Memory B cell (primary cell): ENCODE data around the gene HAP1.
"Not testable (repeated sequence)": the region's sequence is repeated elsewhere in the genome, so short reads cannot be mapped to it uniquely, and the experiment has no call there.

Source experiments
- ATAC-seq: fragments of 150-1000 bp; cut with Tn5 transposase; 2 replicates; pipeline ENCODE4 v1.10.0; 2021; ENCODE audit warnings: low read depth, mild to moderate bottlenecking, moderate library complexity
- DNase-seq, 2 donors: peaks; one replicate each; pipeline ENCODE4 v3.0.0; 2022; ENCODE audit warnings: low spot score in 2 of 2
- H3K27ac Mint-ChIP-seq: one replicate; pipeline ENCODE4 v1.8.0; 2022; ENCODE audit warnings: mild to moderate bottlenecking, moderate library complexity, mixed read lengths
- H3K27me3 Mint-ChIP-seq: one replicate; pipeline ENCODE4 v1.8.0; 2022; ENCODE audit warnings: mixed read lengths
- H3K36me3 Mint-ChIP-seq: one replicate; pipeline ENCODE4 v1.8.0; 2022; ENCODE audit warnings: mild to moderate bottlenecking, mixed read lengths
- H3K4me1 Mint-ChIP-seq: one replicate; pipeline ENCODE4 v1.8.0; 2022; ENCODE audit warnings: mixed read lengths
- H3K4me3 Mint-ChIP-seq: one replicate; pipeline ENCODE4 v1.8.0; 2022; ENCODE audit warnings: mild to moderate bottlenecking, moderate library complexity, mixed read lengths
- H3K9me3 Mint-ChIP-seq: one replicate; pipeline ENCODE4 v1.8.0; 2022; ENCODE audit warnings: mixed read lengths

HAP1 gene, protein sequence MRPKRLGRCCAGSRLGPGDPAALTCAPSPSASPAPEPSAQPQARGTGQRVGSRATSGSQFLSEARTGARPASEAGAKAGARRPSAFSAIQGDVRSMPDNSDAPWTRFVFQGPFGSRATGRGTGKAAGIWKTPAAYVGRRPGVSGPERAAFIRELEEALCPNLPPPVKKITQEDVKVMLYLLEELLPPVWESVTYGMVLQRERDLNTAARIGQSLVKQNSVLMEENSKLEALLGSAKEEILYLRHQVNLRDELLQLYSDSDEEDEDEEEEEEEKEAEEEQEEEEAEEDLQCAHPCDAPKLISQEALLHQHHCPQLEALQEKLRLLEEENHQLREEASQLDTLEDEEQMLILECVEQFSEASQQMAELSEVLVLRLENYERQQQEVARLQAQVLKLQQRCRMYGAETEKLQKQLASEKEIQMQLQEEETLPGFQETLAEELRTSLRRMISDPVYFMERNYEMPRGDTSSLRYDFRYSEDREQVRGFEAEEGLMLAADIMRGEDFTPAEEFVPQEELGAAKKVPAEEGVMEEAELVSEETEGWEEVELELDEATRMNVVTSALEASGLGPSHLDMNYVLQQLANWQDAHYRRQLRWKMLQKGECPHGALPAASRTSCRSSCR

DNA sequence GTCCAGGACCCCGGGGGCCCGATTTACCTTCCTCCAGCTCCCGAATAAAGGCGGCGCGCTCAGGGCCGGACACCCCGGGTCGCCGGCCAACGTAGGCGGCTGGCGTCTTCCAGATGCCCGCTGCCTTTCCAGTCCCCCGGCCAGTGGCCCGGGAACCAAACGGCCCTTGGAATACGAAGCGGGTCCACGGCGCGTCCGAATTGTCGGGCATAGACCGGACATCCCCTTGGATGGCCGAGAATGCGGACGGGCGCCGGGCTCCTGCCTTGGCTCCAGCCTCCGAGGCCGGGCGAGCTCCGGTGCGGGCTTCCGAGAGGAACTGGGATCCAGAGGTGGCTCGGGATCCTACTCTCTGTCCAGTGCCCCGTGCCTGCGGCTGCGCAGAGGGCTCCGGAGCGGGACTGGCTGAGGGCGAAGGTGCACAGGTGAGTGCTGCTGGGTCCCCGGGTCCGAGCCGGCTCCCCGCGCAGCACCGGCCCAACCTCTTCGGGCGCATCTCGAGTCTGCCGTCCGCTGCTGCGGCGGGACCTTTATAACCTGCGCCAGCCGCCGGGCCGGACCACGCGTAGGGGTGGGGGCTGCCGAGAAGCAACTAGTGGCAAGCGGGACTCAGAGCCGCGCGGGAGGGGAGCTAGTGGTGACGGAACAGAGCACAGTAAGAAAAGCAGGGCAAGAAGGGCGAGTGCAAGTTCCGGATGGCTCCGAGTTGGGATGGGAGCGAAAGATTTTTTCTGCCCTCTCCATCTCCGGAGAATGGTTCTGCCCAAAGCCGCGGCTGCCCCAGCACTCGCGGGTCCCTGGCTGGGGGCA lies at the start of gene HAP1:
Gene HAP1 (minus strand): TSS at position 505 of the 810 bp plus-strand sequence. CDS start 9 bp downstream, at position 496.
- peak within 1 kb of the TSS; percentile 58 for H3K4me3 Mint-ChIP-seq
- peaks cover 11% of the 10 kb centered on the region for H3K4me1 Mint-ChIP-seq
- no peaks in the 10 kb centered on the region for H3K36me3 Mint-ChIP-seq
- no peaks in the 10 kb centered on the region for H3K9me3 Mint-ChIP-seq
- DNase-seq (peak in 1 of 2 donors; percentile 42), ATAC-seq (no peak)
- peaks cover 25% of the 10 kb centered on the region for H3K27me3 Mint-ChIP-seq
- H3K27ac Mint-ChIP-seq: no peak within 1 kb of the TSS

DNA sequence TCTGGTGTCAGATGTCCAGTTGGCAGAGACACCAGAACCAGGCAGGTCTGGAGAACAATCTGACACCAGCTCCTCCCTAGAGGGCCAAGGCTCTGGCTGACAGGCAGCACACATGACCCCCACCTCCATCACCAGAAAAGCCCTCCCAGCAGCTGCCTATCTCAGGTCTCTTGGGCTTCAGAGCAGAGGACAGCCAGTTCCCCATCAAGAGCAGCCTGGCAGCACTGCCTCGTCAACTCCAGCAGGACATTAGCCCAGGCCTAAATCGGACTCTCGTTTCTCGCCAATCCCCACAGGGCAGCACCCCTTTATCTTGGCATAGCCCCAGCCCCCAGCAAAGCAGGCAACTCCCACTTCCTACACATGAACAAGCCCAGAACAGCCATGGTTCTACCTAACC lies 47.7 kb upstream of the HAP1 start:
- Mint-ChIP-seq H3K4me3 (no peak overlapping the region), H3K27me3 (peaks cover 14% of the 10 kb centered on the region), H3K36me3 (peaks cover 2% of the 10 kb centered on the region), H3K27ac (no peak overlapping the region), H3K4me1 (peaks cover 14% of the 10 kb centered on the region), H3K9me3 (no peaks in the 10 kb centered on the region)
- ATAC-seq: no peak
- no peak for DNase-seq

DNA sequence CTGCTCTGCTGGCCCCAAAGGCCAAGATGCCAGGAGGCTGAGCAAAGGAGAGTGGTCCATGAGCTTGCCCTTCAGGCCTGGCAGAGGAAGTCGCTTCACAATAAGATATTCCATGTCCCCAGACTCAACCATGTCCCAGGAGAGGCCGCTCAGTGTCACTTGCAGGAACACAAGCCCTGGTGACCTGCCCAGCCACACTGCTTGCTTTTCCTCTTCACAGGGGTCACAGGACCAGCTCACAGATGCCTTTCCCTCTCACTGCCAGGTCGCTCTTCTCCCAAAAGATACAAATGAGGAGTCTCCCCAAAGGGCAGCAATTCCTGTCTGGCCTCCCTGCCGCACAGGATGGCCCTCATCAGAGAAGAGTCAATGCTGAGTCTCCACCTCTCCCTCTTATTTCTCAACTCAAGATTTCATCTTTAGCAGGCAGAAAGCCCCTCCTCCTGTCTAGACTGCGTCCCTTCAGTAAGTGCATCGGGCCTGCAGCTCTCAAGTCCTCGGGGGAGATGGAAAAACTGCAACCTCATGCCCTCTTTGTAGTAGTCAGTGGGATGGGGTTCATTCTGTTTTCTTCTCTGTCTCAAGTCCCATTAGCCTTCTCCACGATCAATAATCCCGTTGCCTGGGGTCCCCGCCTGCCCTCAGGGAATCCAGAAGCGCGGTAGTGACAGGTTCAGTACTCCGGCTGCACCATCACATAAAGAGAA lies 47.1 kb upstream of the HAP1 start:
- H3K4me1 Mint-ChIP-seq: peaks cover 14% of the 10 kb centered on the region
- ATAC-seq: no peak
- no peaks in the 10 kb centered on the region for H3K9me3 Mint-ChIP-seq
- H3K27me3 Mint-ChIP-seq: peaks cover 14% of the 10 kb centered on the region
- peaks cover 2% of the 10 kb centered on the region for H3K36me3 Mint-ChIP-seq
- no peak overlapping the region for H3K27ac Mint-ChIP-seq
- no peak for DNase-seq
- no peak overlapping the region for H3K4me3 Mint-ChIP-seq

DNA sequence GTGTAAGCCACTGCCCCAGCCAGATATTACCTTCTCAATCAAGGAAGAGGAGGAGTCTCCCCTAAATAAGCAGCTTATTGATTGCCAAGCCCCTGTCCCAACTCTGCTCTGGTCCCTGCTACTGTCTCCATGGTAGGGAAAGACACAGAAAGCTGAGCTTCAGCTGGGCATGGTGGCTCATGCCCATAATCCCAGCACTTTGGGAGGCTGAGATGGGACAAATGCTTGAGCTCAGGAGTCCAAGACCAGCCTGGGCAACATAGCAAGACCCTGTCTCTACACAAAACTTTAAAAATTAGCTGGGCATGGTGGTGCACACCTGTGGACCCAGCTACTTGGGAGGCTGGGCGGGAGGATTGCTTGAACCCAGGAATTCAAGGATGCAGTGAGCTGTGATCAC lies 45.5 kb upstream of the HAP1 start:
- Mint-ChIP-seq H3K4me3 (no peak overlapping the region), H3K4me1 (peaks cover 15% of the 10 kb centered on the region), H3K9me3 (no peaks in the 10 kb centered on the region)

DNA sequence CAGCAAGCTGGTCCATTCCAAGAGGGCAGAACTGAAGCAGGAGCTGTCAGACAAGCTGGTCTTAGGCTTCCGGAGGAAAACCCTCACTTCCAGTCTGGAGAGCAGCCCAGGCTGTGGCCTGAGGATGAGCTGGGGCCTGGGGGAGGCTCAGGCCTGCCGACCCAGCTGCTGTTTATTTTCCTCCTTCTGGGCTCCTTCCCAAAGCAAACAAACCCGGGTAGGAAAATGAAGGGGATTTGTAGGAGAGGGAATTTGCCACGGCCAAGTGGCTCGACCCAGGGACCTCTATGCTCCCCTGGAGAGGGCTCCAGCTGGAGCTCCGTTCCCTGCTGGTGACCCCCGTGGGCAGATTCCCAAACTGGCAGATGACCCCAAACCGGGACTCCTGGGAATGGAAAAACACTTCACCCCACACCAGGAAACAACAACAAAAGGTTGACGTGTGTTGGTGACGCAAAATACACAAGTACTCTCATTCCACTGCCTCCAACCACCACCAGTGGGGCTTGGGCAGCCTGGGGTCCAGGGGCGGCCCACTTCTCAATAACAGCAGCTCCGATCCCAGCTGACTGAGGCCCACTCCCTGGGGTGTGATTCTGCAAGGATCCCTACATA lies 43.2 kb upstream of the HAP1 start:
- Mint-ChIP-seq H3K36me3 (peaks cover 2% of the 10 kb centered on the region), H3K27ac (no peak overlapping the region), H3K9me3 (no peaks in the 10 kb centered on the region), H3K4me3 (no peak overlapping the region), H3K4me1 (peaks cover 10% of the 10 kb centered on the region), H3K27me3 (peaks cover 15% of the 10 kb centered on the region)
- DNase-seq: no peak
- no peak for ATAC-seq

More for the DNA sequence above, 45.5 kb upstream of the HAP1 start:
- peaks cover 2% of the 10 kb centered on the region for H3K36me3 Mint-ChIP-seq
- ATAC-seq: no peak
- no peak overlapping the region for H3K27ac Mint-ChIP-seq
- peaks cover 16% of the 10 kb centered on the region for H3K27me3 Mint-ChIP-seq
- DNase-seq: no peak

DNA sequence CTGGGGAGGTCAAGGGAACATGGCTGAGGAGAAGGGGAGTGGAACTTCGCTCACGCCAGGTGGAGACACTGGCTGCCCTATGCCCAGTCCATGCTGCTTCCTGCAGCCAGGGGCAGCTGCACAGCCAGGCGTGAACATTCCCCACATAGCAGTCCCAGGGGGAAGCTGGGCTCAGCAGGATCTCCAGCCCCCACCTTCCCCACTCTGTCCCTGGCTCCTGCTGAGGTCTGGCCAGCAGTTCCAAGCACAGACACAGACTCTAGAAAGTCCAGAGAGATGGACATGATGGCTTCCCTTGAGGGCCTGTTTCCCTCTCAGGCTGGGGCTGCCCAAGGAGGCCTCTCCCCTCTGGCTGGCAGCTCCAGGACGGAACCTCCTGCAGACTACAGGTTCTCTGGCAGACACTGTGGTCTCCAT lies 42.7 kb upstream of the HAP1 start:
- Mint-ChIP-seq H3K4me1 (peaks cover 7% of the 10 kb centered on the region), H3K36me3 (peaks cover 2% of the 10 kb centered on the region), H3K9me3 (no peaks in the 10 kb centered on the region), H3K27me3 (peaks cover 11% of the 10 kb centered on the region), H3K4me3 (no peak overlapping the region), H3K27ac (no peak overlapping the region)
- no peak for ATAC-seq
- DNase-seq: no peak

DNA sequence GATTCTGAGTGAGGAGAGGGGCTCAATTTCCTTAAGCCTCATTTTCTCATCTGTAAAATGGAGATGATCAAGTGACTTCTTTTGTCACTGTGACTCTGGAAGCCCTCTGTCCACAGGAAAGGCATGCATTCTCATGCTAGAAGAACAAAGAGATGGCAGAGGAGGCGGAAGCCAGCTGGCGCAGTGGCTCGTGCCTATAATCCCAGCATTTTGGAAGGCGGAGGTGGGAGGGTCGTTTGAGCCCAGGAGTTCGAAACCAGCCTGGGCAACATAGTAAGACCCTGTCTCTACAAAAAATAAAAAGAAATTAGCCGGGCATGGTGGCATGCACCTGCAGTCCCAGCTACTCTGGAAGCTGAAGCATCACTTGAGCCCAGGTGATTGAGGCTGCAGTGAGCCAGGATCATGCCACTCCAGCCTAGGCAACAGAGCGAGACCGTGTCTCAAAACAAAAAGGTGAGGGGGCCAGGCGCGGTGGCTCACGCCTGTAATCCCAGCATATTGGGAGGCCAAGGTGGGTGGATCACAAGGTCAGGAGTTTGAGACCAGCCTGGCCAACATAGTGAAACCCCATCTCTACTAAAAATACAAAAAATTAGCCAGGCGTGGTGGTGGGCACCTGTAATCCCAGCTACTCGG lies 41.9 kb upstream of the HAP1 start:
- not testable (repeated sequence) for H3K27me3 Mint-ChIP-seq, DNase-seq, H3K9me3 Mint-ChIP-seq, H3K36me3 Mint-ChIP-seq, H3K27ac Mint-ChIP-seq, H3K4me3 Mint-ChIP-seq, ATAC-seq
- H3K4me1 Mint-ChIP-seq: peaks cover 12% of the 10 kb centered on the region

DNA sequence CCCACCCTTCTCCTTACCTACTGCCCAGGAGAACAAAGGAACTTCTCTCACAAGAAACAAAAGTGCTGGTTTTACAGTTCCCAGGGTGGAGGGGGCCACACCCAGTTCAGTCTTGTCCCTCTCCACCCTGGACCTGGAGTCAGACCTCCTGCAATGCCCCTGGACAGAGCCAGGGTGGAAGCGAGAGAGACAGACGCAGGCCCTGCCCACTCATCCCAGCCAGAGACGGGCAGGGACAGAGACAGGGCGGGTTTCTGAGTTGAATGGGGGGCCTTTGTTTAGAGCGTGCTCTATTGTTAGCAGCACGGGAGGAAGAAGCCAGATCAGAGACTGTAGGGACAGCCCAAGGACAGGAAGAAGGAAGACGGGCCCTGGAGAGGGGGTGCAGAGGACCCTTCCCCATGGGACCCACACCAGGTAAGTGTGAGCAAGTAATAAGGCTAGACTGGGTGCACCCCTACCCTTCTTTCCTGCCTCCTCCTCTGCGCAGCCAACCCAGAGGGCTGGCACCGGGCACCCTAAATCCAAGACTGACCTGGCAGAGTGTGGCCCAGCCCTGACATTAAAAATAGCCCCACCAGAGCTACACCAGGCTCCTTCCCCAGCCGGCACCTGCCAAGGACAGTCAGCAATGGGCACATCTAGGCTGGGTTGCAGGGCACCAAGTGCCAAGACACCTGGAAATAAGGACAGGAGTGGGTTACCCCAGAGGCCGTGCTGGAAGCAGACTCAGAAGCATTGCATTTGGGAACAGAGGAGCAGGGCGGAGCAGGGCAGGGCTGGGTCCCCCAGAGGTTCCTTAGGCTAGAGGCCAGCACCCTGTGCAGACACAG lies 41.2 kb upstream of the HAP1 start:
- H3K27me3 Mint-ChIP-seq: peaks cover 5% of the 10 kb centered on the region
- no peak overlapping the region for H3K4me3 Mint-ChIP-seq
- peaks cover 13% of the 10 kb centered on the region for H3K4me1 Mint-ChIP-seq
- ATAC-seq (no peak), DNase-seq (no peak)
- H3K27ac Mint-ChIP-seq: no peak overlapping the region
- no peaks in the 10 kb centered on the region for H3K9me3 Mint-ChIP-seq
- peaks cover 2% of the 10 kb centered on the region for H3K36me3 Mint-ChIP-seq

DNA sequence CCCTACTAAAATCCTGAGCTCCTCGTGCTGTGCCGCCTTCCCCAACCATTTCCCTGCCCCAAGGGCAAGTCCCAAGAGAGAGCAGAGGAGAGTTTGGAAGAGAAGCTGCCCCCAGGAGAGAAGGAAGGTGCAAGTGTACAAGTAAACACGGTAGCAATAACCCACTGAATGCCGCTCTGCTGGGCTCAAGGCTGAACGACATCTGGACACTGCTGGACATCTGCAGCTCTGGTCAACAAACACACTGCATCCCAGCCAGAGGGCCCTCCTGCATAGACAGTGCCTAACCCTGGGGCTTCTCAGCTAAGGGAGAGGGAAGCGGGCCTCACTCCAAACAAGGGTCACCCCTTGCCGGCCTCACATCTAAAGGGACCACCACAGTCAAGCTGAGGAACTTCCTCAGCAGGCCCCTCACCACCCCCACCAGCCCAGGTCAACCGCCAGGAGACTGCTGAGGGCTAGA lies 39.3 kb upstream of the HAP1 start:
- no peak overlapping the region for H3K27ac Mint-ChIP-seq
- DNase-seq (no peak), ATAC-seq (no peak)
- peaks cover 3% of the 10 kb centered on the region for H3K27me3 Mint-ChIP-seq
- H3K4me3 Mint-ChIP-seq: no peak overlapping the region
- peaks cover 11% of the 10 kb centered on the region for H3K4me1 Mint-ChIP-seq
- H3K36me3 Mint-ChIP-seq: no peaks in the 10 kb centered on the region
- no peaks in the 10 kb centered on the region for H3K9me3 Mint-ChIP-seq

DNA sequence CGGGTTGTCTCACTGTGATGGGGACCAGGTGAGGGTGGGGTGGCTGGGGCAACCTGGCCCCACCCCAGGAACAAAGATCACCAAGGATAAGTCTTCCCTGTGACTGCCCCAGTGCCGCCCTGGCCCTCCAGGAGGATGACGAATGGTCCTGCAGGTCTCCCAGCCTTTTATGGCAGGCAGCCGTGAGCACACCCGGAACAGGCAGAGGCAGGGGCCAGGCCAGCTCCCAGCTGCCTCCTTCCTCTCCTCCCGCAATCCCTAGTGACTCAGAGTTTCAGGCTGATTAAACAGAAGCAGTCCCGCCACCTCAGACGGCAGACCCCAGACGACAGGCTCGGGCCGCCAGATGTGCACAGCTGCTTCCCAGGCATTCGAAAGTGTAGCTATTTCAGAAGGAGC lies 38.7 kb upstream of the HAP1 start:
- H3K36me3 Mint-ChIP-seq: peaks cover 3% of the 10 kb centered on the region
- no peak overlapping the region for H3K4me3 Mint-ChIP-seq
- peaks cover 9% of the 10 kb centered on the region for H3K4me1 Mint-ChIP-seq
- H3K27me3 Mint-ChIP-seq: peaks cover 3% of the 10 kb centered on the region
- no peaks in the 10 kb centered on the region for H3K9me3 Mint-ChIP-seq
- DNase-seq (no peak), ATAC-seq (no peak)
- H3K27ac Mint-ChIP-seq: no peak overlapping the region

DNA sequence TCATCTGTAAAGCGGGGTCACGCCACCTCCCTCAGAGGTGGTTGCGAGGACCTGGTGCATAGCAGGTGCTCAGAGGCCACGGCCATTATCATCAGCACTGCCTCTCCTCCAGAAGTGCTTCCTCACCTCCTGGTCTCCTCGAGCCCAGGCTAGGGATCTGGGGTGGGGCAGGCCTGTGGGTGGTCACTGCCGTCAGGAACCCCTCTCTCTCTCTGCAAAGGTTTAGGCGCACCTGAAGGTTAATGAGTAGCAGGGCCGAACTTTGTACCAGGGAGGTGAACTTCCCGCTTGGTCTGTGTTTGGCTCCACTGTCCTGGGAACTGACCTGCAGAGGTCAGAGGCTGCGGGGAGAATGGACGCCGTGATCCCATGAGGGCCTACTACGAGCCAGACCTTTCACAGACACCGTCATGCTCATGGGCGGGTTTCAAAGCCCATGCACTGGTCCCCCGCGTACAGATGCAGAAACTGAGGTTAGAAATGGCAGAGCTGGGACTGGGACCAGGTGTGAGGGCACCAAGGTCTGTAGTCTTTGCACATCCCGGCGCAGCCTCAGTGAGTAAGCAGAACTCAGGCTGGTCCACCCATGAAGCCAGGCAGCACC lies 38.2 kb upstream of the HAP1 start:
- Mint-ChIP-seq H3K27me3 (peaks cover 3% of the 10 kb centered on the region), H3K36me3 (peaks cover 4% of the 10 kb centered on the region), H3K4me1 (peaks cover 9% of the 10 kb centered on the region), H3K27ac (no peak overlapping the region), H3K9me3 (no peaks in the 10 kb centered on the region), H3K4me3 (no peak overlapping the region)
- DNase-seq: no peak
- ATAC-seq: no peak

DNA sequence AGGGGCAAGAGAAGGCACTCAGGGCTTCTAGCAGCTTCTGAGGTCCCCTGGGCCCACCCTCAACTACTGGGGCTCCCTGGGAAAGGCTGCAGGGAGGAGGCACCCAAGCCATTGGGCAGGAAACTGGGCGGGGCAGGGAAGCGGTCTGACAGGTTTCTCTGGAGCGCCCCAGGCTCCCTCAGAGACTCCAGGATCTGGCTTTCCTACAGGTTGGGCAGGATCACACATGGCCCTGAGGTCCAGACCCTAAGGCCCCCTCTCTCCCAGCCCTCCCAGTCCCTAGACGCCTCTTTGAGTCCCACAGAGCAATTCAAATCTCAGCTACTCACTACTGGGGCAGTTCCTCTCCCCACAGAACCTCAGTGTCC lies 37.8 kb upstream of the HAP1 start:
- Mint-ChIP-seq H3K27ac (no peak overlapping the region), H3K4me1 (peaks cover 9% of the 10 kb centered on the region)
- no peak for ATAC-seq

More for the DNA sequence above, 37.8 kb upstream of the HAP1 start:
- no peak for DNase-seq
- Mint-ChIP-seq H3K27me3 (peaks cover 3% of the 10 kb centered on the region), H3K9me3 (no peaks in the 10 kb centered on the region), H3K4me3 (no peak overlapping the region), H3K36me3 (peaks cover 6% of the 10 kb centered on the region)
